ENCODE measurements around the gene HIKESHI.
"Not testable (repeated sequence)": the region's sequence is repeated elsewhere in the genome, so short reads cannot be mapped to it uniquely, and the experiment has no call there.

HIKESHI gene

DNA sequence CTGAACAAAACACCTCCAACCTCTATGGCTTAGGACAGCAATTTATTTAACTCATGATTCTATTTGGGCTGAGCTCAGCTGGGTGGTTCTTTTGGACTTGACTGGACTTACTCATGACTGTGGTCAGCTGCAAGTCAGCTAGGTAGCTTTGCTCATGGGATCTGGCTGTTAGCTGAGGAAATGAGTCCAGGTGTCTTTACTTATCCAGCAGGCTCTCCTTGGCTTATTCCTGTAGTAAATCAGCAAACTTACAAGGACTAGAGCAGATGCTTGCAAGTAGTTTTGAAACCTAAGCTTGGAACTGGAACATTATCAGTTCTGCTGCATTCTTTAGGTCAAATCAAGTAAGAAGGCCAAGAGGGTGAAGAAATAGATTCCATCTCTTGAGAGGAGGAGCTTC lies 8.0 kb upstream of the HIKESHI start:
- DNase-seq (no peak), ATAC-seq (no peak)

DNA sequence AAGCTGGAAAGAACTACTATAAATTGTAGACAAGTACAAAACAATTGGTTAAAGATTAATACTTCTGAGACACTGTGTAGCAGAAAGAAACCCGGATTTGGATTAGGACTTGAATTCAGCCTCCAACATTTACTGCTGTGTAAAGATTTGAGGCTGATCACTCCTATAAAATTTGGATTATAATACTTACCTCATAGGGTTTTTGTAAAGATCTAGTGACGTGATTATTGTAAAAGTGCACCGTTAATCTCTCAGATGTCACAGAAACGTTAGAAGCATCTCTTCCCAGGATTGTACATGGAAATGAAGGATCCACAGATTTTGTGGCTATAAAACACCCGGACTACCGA lies 323 bp upstream of the HIKESHI start:
- DNase-seq (no peak), ATAC-seq (peak; percentile 6)

DNA sequence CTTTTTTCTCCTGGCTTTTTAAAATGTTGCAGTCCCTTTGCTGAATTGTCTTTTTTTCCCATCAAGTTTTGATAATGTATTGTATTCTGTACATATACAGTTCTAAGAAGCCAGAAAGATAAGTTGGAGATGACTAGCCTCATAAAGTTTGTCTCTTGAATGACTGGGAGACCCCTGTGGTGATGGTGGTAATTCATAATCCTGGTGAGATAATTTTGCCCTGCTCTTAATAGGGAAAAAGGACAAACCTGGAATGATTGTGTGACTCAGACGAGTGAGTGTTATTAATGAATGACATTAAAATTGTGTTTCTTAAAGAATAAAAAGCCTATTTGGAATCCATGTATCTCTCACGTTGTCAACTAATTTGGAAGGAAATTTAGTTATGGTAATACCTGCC lies 1.2 kb downstream of the HIKESHI start:
- DNase-seq (no peak), ATAC-seq (no peak)

DNA sequence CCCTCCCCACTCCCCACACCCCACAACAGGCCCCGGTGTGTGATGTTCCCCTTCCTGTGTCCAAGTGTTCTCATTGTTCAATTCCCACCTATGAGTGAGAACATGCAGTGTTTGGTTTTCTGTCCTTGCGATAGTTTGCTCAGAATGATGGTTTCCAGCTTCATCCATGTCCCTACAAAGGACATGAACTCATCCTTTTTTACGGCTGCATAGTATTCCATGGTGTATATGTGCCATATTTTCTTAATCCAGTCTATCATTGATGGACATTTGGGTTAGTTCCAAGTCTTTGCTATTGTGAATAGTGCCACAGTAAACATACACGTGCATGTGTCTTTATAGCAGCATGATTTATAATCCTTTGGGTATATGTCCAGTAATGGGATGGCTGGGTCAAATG lies 6.7 kb downstream of the HIKESHI start:
- ATAC-seq, DNase-seq: not testable (repeated sequence)

DNA sequence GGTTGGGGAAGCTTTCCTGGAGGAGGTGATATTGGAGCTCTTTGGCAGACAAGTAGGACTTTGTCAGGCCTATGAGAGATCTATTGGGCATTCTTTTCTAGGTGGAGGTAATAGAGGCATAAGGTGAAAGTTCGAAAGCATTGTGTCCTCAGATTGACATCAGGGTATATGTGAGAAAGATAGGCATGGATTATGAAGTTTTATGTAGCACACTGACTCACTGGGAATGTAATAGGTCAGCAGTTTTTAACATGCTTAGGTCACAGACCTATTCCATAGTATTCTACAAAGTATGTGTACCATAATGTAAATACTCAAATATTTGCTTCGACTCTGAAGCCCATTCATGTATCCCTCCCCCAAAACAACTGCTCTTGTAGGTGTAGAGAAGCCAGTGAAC lies 11.8 kb downstream of the HIKESHI start:
- ATAC-seq, result no peak
- DNase-seq, result no peak

DNA sequence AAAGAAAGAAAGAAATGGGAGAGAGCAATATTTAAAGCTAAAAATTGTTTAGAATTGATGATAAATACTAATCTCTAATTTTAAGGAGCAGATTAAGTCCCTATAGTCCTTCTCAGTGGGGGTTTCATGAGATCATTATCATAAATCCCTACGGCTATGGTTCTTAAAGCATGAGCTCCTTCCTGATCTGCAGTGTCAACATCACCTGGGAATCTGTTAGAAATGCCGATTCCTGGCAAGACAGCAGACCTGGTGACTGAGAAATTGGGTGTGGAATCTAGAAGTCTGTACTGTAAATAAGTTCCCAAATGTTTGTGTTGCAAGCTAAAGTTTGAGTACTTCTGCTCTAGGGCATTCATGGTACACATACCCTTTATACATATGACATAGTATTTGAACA lies 12.6 kb downstream of the HIKESHI start:
- no peak for ATAC-seq
- DNase-seq, result no peak

DNA sequence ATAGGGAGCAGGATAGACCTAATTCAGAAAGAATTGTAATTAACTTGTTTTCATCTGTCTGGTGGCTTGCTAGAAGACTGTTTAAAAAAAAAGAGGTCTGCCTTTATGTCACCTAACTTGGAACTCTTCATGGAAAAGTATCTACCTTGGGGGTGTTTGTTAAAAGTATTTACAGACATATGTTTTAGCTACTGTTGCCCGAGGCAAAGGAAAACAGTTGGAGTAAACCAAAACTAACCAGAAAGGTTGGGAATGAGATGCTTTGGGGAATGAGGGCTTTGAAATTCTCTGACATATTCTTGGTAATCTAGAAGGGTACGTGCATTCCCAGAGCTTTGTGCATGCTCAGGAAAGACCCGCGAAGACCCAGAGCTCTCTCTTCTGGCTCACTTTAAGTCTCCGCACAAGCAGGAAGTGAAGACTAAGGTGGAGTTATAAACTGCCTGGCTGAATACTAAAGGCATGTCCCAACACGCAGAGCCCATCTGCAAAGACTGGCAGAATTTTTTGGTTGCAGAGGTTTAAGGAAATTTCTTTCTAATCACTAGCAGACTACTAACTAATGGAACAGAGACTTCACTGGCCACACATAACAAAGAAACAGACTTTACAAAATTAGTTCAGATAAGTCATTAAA lies 33.2 kb downstream of the HIKESHI start:
- DNase-seq (no peak), ATAC-seq (no peak)

DNA sequence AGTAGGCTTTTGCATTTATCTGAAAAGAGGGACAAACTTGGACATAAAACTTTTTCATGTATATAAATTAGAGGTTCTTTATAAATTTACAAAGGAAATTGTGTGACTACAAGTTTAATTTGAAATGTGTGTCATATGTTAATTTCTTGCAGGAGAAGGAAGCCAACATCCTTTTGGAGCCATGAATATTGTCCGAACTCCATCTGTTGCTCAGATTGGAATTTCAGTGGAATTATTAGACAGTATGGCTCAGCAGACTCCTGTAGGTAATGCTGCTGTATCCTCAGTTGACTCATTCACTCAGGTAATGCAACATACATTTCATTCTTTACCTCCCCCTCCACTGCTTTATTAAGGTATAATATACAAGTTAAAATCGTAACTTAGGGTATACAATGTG lies 35.2 kb downstream of the HIKESHI start:
- ATAC-seq, result no peak
- DNase-seq, result no peak

DNA sequence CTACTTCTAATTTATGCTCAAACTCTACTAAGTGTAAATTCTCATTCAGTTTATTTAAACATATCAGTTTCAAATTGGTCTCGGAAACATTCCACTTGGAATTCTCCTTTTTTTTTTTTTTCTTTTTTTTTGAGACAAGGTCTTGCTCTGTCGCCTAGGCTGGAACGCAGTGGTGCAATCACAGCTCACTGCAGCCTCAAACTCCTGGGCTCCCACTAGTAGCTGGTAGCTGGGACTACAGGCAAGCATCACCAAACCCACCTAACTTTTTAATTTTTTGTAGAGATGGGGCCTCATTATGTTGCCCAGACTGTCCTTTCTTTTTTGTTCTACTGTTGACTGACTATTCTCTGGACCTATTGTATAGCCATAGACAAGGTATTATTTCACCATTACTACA lies 39.3 kb downstream of the HIKESHI start:
- DNase-seq, result no peak
- no peak for ATAC-seq

GRCh38 chr11:86346513-86346912 lies 44.5 kb downstream of the HIKESHI start:
- ATAC-seq (no peak), DNase-seq (no peak)

DNA sequence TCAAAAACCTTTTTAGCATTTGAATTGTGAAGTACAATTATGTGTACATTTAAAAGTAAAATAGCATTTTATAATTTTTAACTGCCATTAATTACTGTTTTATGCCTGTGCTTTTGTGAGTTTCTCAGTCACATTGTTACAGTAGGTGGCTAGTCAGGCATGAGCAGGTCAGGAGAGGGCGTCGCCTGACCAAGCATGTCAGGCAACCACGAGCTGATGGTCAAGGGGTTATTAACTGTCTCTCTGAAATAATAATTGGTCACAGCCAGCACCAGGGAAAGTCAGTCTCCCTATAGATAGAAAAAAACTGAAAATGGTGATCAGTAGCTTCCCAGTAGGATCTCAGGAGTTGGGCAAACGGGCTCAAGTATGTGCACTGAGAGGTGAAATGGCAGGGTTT lies 53.2 kb downstream of the HIKESHI start:
- no peak for ATAC-seq

DNA sequence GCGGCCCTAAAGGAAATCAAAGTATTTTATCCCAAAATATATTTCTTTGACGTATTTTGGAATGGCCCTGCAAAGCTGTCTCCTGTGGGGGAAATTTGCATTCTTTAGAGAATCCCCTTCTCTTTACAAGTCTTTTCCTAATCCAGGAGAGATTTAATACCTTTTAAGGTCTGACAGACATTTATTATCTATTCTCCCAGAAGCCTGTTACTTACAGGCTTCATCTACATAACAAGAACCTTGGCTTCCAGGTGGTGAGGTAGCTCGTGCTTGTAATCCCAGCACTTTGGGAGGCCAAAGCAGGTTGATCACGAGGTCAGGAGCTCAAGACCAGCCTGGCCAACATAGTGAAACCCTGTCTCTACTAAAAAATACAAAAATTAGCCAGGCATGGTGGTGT lies 55.4 kb downstream of the HIKESHI start:
- ATAC-seq, DNase-seq: not testable (repeated sequence)

More for the DNA sequence above, 53.2 kb downstream of the HIKESHI start:
- no peak for DNase-seq

DNA sequence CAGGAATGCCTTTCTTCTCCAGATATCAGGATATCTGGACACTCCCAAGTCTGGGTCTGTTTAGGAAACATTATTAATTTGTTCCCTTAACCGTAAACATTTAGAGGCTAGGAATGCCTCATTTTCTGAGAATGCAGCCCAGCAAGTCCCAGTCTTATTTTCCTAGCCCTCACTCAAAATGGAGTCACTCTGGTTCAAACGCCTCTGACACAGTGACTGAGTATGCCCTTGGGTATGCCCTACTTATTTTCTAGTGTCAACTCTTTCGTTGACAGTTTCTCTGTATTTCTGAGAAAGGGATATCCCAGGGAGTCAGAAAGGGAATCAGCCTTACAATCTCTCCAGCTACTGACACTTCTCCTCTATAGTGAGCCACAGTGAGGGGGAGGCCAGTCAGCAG lies 56.7 kb downstream of the HIKESHI start:
- no peak for DNase-seq
- ATAC-seq, result no peak

- DNase-seq (no peak), ATAC-seq (no peak)
These were observed 58.8 kb downstream of the HIKESHI start for GRCh38 chr11:86360775-86361395.

DNA sequence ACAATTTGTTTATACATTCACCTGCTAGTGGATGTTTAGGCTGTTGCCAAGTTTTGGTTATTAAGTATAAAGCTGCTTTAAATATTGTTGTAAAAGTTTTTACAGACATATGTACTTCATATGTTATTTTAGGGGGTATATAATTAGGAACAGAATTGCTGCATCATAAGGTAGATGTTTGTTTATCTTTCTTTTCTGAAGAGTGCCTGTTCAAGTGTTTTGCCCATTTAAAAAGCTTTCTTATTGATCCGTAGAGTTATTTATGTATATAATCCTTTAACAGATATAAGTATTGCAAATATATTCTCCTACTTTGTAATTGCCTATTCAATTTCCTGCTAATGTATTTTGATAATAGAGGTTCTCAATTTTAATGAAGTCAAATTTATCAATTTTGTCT lies 61.4 kb downstream of the HIKESHI start:
- DNase-seq (no peak), ATAC-seq (no peak)

DNA sequence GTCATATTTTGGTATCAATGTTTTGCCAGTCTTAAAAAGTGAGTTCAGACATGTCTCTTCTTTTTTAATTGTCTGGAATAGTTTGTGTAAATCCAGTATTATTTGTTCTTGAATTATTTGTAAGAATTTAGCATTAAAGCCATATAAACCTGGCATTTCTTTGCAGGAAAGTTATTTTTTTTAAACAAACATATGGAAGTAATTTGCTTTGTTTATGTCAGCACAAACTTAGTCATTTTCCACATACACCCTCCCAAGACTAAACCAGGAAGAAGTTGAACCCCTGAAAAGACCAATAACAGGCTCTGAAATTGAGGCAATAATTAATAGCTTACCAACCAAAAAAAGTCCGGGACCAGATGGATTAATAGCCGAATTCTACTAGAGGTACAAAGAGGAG lies 63.5 kb downstream of the HIKESHI start:
- no peak for DNase-seq
- ATAC-seq, result no peak

- ATAC-seq (no peak), DNase-seq (no peak)
These were observed 67.6 kb downstream of the HIKESHI start for GRCh38 chr11:86369668-86370067.

DNA sequence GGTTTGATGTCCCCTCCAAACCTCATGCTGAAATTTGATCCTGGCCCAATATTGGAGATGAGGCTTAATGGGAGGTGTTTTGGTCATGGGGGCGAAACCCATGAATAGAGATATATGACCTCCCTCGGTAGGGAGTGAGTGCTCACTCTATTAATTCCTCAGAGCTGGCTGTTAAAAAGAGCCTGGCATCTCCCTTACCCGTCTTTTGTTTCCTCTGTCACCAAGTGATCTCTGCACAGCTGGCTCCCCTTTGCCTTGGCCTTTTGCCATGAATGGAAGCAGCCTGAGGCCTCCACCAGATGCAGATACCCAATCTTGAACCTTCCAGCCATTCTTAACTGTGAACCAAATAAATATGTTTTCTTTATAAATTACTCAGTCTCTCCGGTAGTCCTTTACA lies 68.1 kb downstream of the HIKESHI start:
- ATAC-seq, result no peak

DNA sequence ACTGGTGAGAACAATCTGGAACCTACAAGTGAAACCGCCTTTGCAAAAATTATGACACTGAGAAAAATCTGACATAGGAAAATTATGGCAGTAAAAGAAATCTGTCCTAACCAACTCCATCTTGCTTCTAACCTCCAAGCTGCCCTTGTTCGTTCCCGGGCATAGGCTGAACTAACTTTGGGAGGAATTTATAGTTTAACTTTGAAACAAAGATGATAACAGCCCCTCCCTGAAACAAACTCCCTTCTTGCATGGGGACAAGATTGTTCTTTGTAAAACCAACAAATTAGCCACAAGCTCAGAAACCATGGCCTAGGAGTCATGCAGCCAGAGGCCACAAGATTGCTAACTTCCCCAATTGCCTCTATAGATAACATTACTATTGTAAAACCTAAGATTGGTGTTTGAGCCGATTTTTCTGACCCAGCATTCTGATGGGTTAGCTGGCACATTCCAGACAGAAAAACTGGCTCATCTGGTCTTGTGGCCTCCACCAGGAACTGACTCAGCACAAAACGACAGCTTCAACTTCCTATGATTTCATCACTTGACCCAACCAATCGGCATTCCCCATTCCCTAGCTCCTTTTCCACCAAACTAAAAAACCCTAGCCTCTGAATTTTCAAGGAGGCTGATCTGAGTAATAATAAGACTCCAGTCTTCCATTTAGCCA lies 69.0 kb downstream of the HIKESHI start:
- no peak for DNase-seq

More for the DNA sequence above, 68.1 kb downstream of the HIKESHI start:
- no peak for DNase-seq

DNA sequence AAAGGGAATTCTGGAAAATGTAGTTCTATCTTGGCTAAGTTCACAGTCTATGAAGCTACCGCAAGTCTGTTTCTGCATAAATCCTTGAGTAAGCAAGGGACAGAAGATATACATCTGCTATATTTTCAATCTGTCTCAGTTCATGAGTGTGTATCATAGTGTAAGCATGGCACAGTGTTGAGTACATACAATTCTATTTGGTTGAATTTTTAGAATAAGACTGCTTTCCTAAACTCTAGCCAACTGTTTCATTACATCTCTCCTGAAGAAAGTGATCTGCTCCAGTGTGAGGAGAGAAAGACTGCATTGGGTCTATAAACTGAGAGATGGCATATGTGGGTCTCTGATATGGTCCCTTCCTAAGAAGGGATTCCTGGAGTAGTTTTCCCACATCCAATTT lies 70.0 kb downstream of the HIKESHI start:
- no peak for DNase-seq
- no peak for ATAC-seq

More for the DNA sequence above, 69.0 kb downstream of the HIKESHI start:
- no peak for ATAC-seq

- no peak for ATAC-seq
These were observed 70.5 kb downstream of the HIKESHI start for GRCh38 chr11:86372586-86372985.

DNA sequence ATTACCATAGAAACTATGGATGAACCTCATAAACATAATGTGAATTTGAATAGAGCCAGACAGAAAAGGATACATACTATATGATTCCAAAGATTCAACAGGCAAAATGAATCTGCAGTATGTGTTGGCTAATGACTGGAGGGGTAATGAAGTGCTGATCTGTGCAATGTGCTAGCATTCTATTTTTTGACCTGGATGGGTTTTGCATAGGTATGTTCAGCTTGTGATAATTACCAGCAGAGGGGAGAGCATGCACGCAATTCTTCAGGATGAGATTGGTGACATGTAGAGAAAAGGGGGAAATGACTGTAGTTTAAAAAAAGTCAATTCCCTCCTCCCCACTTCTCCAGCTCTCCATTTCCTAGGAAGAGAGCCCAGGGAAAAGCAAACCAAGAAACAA lies 72.0 kb downstream of the HIKESHI start:
- DNase-seq (no peak), ATAC-seq (no peak)

More at GRCh38 chr11:86372586-86372985, 70.5 kb downstream of the HIKESHI start:
- no peak for DNase-seq

- no peak for DNase-seq
These were observed 72.5 kb downstream of the HIKESHI start, which contains the start of gene CCDC81 for GRCh38 chr11:86374586-86374985. CCDC81 (plus strand) TSS chr11:86374887; CDS start chr11:86375164, 277 bp downstream.

GRCh38 chr11:86377972-86378371 lies 75.9 kb downstream of the HIKESHI start:
- ATAC-seq (no peak), DNase-seq (no peak)

More at GRCh38 chr11:86374586-86374985, 72.5 kb downstream of the HIKESHI start, which contains the start of gene CCDC81:
- ATAC-seq, result no peak
